Measurements from ENCODE around the gene SPOPL.
"Not testable (repeated sequence)": the region's sequence is repeated elsewhere in the genome, so short reads cannot be mapped to it uniquely, and the experiment has no call there.

Gene SPOPL

DNA sequence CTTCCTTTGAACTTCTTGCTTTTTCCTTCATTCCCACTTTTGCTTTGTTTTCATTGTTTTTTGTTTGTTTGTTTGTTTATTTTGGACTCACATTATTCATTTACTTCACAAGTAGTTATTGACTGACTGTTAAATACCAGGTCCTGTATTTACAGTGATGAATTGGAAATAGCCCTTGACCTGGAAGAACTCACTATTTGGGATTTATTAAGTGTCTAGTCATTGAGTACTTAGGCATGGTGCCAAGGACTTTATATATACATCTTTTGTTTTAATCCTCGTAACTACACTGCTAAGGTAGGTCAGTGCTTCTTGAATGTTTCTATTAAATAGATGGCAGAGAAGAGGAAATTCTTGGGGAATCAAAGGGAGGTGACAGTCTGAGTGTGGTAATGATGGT, 11.1 kb downstream of the SPOPL start:
- H3K36me3 ChIP-seq (ENCODE audit: control insufficient read depth, insufficient read depth, low read length), result no peaks in the 10 kb centered on the region
- peaks cover 6% of the 10 kb centered on the region for H3K4me1 ChIP-seq (ENCODE audit: control insufficient read depth, insufficient read depth, low read length)
- no peak overlapping the region for H3K9ac ChIP-seq (ENCODE audit: low read depth, low read length)
- no peaks in the 10 kb centered on the region for H3K9me3 ChIP-seq (ENCODE audit: control insufficient read depth, insufficient read depth, low read length)
- no peak overlapping the region for H3K4me3 ChIP-seq (ENCODE audit: low read depth, low read length)
- H3K27me3 ChIP-seq (ENCODE audit: control insufficient read depth, insufficient read depth, low read length), result no peaks in the 10 kb centered on the region

DNA sequence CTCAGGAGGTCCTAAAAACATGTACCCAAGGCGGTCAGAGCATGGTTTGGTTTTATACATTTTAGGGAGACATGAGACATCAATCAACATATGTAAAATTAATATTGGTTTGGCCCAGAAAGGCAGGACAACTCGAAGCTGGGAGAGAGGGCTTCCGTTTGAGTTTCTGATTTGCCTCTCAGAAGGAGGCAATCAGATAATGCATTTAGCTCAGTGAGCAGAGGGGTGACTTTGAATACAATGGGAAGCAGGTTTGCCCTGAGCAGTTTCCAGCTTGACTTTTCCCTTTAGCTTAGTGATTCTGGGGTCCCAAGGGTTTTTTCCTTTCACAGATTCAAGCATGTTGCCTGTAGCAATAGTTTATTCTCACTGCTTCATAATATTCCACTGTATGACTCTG, 12.6 kb downstream of the SPOPL start:
- no peaks in the 10 kb centered on the region for H3K9me3 ChIP-seq (ENCODE audit: control insufficient read depth, insufficient read depth, low read length)
- H3K9ac ChIP-seq (ENCODE audit: low read depth, low read length), result no peak overlapping the region
- no peak overlapping the region for H3K4me3 ChIP-seq (ENCODE audit: low read depth, low read length)
- H3K36me3 ChIP-seq (ENCODE audit: control insufficient read depth, insufficient read depth, low read length), result no peaks in the 10 kb centered on the region
- peaks cover 6% of the 10 kb centered on the region for H3K4me1 ChIP-seq (ENCODE audit: control insufficient read depth, insufficient read depth, low read length)
- no peaks in the 10 kb centered on the region for H3K27me3 ChIP-seq (ENCODE audit: control insufficient read depth, insufficient read depth, low read length)

DNA sequence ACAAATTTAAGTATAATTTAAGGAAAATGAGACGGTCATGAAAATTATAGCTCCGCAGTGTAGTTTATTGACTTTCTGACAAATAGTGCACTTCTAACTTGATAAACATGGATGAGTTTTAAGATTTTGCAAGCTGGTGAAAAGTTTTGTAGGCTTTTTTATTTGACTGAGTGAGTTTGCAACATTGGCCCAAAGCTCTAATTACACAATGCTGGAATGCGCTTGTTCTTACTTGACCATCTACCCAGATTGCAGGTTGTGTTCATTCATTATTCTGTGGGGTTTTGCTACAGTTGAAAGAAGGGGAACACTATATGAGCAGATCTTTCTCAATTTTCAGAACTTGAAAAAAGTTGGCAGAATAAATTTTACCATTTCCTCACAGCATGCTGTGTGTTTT, 13.5 kb downstream of the SPOPL start:
- Histone ChIP-seq H3K9me3 (ENCODE audit: control insufficient read depth, insufficient read depth, low read length) (no peaks in the 10 kb centered on the region), H3K27me3 (ENCODE audit: control insufficient read depth, insufficient read depth, low read length) (no peaks in the 10 kb centered on the region), H3K9ac (ENCODE audit: low read depth, low read length) (no peak overlapping the region)

DNA sequence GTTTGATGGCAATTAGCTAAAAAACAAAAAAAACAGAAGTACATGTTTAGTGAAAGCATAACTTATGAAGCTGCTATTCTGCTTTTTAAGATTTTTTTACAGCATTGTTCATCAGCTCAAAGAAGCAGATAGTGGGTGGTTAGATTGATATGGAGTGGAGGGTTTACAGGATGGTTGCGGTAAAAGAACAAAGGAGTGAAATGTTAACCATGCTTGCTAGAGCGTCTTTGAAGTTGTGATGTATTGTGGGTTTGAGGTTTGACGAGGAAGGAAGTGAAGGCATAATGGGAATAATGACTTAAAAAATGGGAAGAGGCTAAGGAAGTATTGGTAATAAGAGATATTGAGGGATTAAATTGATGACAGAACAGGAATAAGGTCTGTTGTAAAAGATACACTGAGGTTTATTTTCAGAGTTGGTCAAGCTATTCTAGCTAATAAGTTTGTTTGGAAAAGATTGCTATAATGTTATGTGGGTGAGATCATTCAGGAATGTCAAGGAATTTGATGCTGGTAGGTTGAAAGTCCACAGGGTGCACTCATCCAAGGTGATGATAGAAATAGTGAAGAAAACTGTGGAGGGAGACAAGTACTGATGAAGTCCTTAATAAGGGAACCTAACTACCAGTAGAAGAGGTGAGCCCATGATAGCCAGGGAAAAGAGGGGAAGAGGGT, 14.6 kb downstream of the SPOPL start:
- peaks cover 6% of the 10 kb centered on the region for H3K4me1 ChIP-seq (ENCODE audit: control insufficient read depth, insufficient read depth, low read length)
- no peaks in the 10 kb centered on the region for H3K9me3 ChIP-seq (ENCODE audit: control insufficient read depth, insufficient read depth, low read length)
- H3K27me3 ChIP-seq (ENCODE audit: control insufficient read depth, insufficient read depth, low read length), result no peaks in the 10 kb centered on the region
- H3K4me3 ChIP-seq (ENCODE audit: low read depth, low read length), result no peak overlapping the region
- no peaks in the 10 kb centered on the region for H3K36me3 ChIP-seq (ENCODE audit: control insufficient read depth, insufficient read depth, low read length)
- no peak overlapping the region for H3K9ac ChIP-seq (ENCODE audit: low read depth, low read length)

More for the DNA sequence above, 13.5 kb downstream of the SPOPL start:
- no peak overlapping the region for H3K4me3 ChIP-seq (ENCODE audit: low read depth, low read length)
- H3K4me1 ChIP-seq (ENCODE audit: control insufficient read depth, insufficient read depth, low read length), result peaks cover 6% of the 10 kb centered on the region
- no peaks in the 10 kb centered on the region for H3K36me3 ChIP-seq (ENCODE audit: control insufficient read depth, insufficient read depth, low read length)

DNA sequence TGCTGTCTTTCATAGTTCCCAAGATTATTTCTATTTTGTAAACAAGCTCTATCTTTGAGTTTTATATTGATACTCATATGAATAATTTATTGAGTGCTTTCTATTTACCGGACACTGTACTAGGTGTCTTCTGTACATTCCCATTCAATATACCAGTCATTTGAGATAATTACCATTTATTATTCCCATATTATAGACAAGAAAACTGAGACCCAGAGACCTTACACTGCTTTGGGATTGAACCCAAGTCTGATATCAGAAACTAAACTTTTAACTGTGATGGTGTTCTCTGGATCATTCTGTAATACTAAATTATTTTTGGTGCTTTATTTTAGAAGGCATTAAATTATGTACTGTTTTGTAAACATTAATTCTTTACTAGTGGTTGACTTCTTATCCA, 17.3 kb downstream of the SPOPL start:
- H3K4me3 ChIP-seq (ENCODE audit: low read depth, low read length), result no peak overlapping the region
- H3K4me1 ChIP-seq (ENCODE audit: control insufficient read depth, insufficient read depth, low read length), result peaks cover 12% of the 10 kb centered on the region
- H3K9ac ChIP-seq (ENCODE audit: low read depth, low read length), result no peak overlapping the region
- H3K9me3 ChIP-seq (ENCODE audit: control insufficient read depth, insufficient read depth, low read length), result no peaks in the 10 kb centered on the region
- no peaks in the 10 kb centered on the region for H3K36me3 ChIP-seq (ENCODE audit: control insufficient read depth, insufficient read depth, low read length)
- no peaks in the 10 kb centered on the region for H3K27me3 ChIP-seq (ENCODE audit: control insufficient read depth, insufficient read depth, low read length)

DNA sequence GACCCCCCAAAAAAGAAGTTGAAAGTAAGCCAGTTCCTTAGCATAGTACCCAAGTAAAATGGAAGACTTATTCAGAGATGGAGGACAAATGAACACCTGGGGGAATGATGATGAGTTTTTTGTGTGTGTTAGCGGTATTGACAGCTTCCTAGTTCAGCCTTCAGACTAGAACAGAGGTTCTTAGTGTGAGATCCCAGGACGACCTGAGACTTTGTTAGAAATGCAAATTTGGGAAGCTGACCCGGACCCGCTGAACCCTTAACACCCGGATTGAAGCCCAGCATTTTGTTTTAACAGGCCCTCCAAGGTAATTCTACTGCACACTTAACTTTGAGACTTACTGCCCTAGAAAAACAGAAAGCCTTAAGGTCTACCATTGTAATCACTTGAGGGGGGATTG, 20.3 kb downstream of the SPOPL start:
- Histone ChIP-seq H3K4me3 (ENCODE audit: low read depth, low read length) (no peak overlapping the region), H3K36me3 (ENCODE audit: control insufficient read depth, insufficient read depth, low read length) (no peaks in the 10 kb centered on the region), H3K4me1 (ENCODE audit: control insufficient read depth, insufficient read depth, low read length) (peaks cover 6% of the 10 kb centered on the region), H3K27me3 (ENCODE audit: control insufficient read depth, insufficient read depth, low read length) (no peaks in the 10 kb centered on the region), H3K9me3 (ENCODE audit: control insufficient read depth, insufficient read depth, low read length) (no peaks in the 10 kb centered on the region), H3K9ac (ENCODE audit: low read depth, low read length) (no peak overlapping the region)

DNA sequence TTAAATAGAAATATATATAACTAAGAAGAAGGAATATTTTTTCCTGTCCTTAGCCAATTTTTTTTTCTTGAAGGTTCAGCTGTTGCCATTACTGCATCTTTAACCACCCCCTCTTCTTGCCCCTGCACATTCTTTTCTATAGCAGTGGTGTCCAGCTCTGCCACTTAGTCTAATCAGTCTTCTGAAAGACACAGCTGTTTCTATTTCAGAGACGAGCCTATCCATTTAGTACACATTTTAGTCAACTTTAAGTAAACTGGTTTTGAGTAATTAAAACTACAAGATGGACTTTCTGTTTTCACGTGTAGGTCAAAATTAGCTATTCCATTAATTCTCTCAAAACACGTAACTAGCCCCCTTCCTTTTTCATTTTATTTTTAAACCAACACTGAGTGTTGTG, 21.0 kb downstream of the SPOPL start:
- Histone ChIP-seq H3K9ac (ENCODE audit: low read depth, low read length) (no peak overlapping the region), H3K4me1 (ENCODE audit: control insufficient read depth, insufficient read depth, low read length) (peaks cover 6% of the 10 kb centered on the region), H3K4me3 (ENCODE audit: low read depth, low read length) (no peak overlapping the region), H3K36me3 (ENCODE audit: control insufficient read depth, insufficient read depth, low read length) (no peaks in the 10 kb centered on the region), H3K9me3 (ENCODE audit: control insufficient read depth, insufficient read depth, low read length) (no peaks in the 10 kb centered on the region), H3K27me3 (ENCODE audit: control insufficient read depth, insufficient read depth, low read length) (no peaks in the 10 kb centered on the region)

DNA sequence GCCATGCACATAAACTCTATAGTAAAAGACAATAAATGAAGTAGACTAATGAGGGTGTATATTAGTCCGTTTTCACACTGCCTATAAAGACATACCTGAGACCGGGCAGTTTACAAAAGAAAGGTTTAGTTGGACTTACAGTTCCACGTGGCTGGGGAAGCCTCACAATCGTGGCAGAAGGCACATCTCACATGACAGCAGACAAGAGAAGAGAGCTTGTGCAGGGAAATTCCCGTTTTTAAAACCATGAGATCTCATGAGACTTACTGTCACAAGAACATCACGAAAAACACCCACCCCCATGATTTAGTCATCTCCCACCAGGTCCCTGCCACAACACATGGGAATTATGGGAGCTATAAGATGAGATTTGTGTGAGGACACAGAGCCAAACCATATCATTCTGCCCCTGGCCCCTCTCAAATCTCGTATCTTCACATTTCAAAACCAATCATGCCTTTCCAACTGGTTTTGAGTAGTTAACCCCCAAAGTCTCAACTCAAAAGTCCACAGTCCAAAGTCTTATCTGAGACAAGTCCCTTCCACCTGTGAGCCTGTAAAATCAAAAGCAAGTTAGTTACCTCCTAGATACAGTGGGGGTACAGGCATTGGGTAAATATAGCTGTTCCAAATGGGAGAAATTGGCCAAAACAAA, 21.6 kb downstream of the SPOPL start:
- H3K9me3 ChIP-seq (ENCODE audit: control insufficient read depth, insufficient read depth, low read length); H3K36me3 ChIP-seq (ENCODE audit: control insufficient read depth, insufficient read depth, low read length); H3K4me3 ChIP-seq (ENCODE audit: low read depth, low read length); H3K27me3 ChIP-seq (ENCODE audit: control insufficient read depth, insufficient read depth, low read length); H3K9ac ChIP-seq (ENCODE audit: low read depth, low read length); H3K4me1 ChIP-seq (ENCODE audit: control insufficient read depth, insufficient read depth, low read length): not testable (repeated sequence)

DNA sequence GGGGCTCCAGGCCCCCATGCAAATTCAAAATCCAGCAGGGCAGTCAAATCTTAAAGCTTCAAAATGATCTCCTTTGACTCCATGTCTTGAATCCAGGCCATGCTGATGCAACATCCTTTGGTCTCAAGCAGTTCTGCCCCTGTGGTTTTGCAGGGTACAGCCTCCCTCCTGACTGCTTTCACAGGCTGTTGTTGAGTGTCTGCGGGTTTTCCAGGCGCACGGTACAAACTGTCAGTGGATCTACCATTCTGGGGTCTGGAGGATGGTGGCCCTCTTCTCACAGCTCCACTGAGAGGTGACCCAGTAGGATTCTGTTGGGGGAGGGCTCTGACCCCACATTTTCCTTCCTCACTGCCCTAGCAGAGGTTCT, 22.1 kb downstream of the SPOPL start:
- H3K27me3 ChIP-seq (ENCODE audit: control insufficient read depth, insufficient read depth, low read length); H3K4me1 ChIP-seq (ENCODE audit: control insufficient read depth, insufficient read depth, low read length); H3K9ac ChIP-seq (ENCODE audit: low read depth, low read length); H3K36me3 ChIP-seq (ENCODE audit: control insufficient read depth, insufficient read depth, low read length); H3K4me3 ChIP-seq (ENCODE audit: low read depth, low read length); H3K9me3 ChIP-seq (ENCODE audit: control insufficient read depth, insufficient read depth, low read length): not testable (repeated sequence)

DNA sequence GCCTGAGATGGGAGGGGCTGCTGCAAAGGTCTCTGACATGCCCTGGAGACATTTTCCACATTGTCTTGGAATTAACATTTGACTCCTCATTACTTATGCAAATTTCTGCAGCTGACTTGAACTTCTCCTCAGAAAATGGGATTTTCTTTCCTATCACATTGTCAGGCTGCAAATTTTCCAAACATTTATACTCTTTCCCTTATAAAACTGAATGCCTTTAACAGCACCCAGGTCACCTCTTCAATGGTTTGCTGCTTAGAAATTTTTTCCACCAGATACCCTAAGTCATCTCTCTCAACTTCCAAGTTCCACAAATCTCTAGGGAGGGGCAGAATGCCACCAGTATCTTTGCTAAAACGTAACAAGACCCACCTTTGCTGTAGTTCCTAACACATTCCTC, 22.8 kb downstream of the SPOPL start:
- H3K9ac ChIP-seq (ENCODE audit: low read depth, low read length); H3K9me3 ChIP-seq (ENCODE audit: control insufficient read depth, insufficient read depth, low read length); H3K4me3 ChIP-seq (ENCODE audit: low read depth, low read length); H3K27me3 ChIP-seq (ENCODE audit: control insufficient read depth, insufficient read depth, low read length); H3K36me3 ChIP-seq (ENCODE audit: control insufficient read depth, insufficient read depth, low read length); H3K4me1 ChIP-seq (ENCODE audit: control insufficient read depth, insufficient read depth, low read length): not testable (repeated sequence)

DNA sequence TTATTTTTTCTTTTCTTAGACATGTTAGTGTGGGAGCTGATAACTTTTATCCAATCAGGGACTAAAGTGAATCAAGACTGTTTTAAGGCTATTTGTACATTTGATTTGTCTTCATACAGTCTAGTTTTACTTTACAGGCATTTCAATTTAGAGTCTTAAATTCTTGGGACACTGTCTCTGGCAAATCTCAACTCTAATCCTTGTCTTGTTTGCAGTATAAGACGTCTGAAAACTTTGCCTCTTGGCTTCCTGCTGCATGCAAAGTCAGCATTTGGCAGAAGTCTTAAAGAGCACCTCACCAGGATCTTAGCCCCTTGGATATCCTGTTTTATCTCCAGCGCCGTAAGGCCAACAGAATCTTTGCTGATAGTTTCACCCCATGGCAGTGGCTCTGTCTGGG, 30.3 kb downstream of the SPOPL start:
- Histone ChIP-seq H3K36me3 (ENCODE audit: control insufficient read depth, insufficient read depth, low read length) (no peaks in the 10 kb centered on the region), H3K4me3 (ENCODE audit: low read depth, low read length) (no peak overlapping the region), H3K9ac (ENCODE audit: low read depth, low read length) (no peak overlapping the region), H3K9me3 (ENCODE audit: control insufficient read depth, insufficient read depth, low read length) (no peaks in the 10 kb centered on the region), H3K27me3 (ENCODE audit: control insufficient read depth, insufficient read depth, low read length) (no peaks in the 10 kb centered on the region), H3K4me1 (ENCODE audit: control insufficient read depth, insufficient read depth, low read length) (no peaks in the 10 kb centered on the region)

DNA sequence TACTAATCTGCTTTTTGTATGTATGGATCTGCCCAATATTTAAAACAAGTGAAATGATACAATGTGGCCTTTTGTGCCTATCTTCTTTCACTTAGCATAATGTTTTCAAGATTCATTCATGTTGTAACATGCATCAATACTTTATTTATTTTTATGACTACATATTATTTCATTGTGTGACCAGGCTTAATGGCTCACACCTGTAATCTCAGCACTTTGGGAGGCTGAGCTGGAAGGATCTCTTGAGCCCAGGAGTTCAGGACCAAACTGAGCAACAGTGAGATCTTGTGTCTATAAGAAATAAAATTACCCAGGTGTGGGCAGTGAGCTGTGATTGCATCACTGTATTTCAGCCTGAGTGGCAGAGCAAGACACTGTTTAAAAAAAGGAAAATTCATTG, 33.2 kb downstream of the SPOPL start:
- Histone ChIP-seq H3K4me1 (ENCODE audit: control insufficient read depth, insufficient read depth, low read length) (no peaks in the 10 kb centered on the region), H3K9ac (ENCODE audit: low read depth, low read length) (no peak overlapping the region), H3K36me3 (ENCODE audit: control insufficient read depth, insufficient read depth, low read length) (no peaks in the 10 kb centered on the region), H3K4me3 (ENCODE audit: low read depth, low read length) (no peak overlapping the region), H3K9me3 (ENCODE audit: control insufficient read depth, insufficient read depth, low read length) (no peaks in the 10 kb centered on the region), H3K27me3 (ENCODE audit: control insufficient read depth, insufficient read depth, low read length) (no peaks in the 10 kb centered on the region)

Data from iPS-15b (cell line).